ENCODE results near the gene RFNG.

Gene RFNG

DNA sequence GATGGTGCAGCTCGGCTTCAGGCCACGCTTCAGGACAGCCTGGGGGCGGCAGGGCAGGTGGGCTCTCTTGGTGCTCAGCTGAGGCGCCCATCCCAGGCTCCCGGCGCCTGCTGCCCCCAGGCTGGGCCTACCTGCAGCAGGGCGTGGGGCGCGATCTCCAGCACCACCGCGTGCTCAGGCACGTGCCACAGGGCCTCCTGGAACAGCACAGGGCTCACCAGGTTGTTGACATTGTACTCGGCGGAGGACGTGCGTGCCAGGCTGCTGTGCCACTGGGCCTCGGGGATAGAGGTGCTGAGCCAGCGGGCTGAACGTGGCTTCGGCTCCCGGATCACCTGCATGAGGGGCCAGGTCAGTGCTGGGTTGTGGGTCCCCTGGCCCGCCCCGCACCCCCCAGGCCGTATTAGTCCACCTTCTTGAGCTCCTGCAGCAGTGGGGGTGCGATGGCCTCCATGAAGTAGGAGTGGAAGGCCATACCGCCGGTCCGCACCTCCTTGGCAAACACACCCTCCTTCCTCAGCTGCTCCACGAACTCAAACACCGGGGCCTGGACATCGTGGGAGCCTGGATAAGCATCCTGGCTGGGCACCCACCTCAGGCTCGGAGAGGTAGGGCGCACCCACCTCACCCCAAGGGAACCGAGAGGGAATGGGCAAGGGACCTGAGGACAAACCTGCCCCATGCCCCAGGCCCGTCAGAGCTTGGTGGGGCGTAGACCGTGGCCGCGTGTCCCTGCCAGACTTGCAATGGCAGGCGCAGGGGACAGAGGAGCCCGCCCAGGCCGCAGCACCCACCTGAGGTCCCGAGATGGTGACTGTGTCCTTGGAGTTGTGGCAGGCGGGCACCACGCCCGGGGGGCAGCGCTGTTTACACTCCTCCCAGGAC, 37.5 kb upstream of the RFNG start:
- DNase-seq: no peak

DNA sequence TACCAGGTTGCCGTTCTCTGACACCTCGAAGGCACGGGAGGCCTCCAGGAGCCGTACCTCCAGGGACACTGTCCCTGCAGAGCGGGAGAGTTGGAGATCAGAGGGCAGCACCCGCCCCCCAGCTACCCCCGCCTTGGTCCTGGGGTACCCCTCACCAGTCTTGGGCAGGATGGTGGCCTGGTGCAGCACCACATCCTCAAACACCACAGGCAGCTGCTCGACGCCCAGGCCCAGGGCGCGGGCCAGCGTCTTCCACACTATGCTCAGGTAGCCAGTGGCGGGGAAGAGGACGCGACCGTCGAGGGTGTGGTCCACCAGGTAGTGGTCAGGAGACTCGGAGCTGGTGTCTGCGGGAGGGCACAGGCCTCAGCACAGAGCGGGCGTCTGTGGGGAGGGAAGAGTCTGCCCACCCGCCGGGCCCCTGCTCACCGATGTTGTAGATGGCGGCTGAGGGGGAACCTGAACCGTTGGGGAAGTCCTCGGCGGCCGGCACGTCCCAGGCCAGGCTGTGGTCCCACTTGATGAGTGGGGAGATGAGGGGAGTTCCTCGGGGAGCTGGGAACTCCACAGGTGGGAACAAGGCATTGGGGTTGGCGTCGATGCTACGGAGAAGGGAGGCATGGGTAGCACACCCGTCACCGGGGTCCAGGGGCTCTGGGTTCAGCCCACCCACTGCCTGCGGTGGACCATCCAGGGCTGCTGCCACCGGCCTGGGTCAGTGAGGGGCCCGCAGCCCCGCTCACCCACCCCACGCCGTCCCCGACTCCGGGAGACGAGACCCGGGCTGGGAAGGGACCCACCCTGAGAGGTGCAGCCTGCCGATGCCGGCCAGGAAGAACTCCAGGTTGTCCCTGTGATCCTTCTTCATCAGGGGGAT, 36.6 kb upstream of the RFNG start:
- DNase-seq: no peak

DNA sequence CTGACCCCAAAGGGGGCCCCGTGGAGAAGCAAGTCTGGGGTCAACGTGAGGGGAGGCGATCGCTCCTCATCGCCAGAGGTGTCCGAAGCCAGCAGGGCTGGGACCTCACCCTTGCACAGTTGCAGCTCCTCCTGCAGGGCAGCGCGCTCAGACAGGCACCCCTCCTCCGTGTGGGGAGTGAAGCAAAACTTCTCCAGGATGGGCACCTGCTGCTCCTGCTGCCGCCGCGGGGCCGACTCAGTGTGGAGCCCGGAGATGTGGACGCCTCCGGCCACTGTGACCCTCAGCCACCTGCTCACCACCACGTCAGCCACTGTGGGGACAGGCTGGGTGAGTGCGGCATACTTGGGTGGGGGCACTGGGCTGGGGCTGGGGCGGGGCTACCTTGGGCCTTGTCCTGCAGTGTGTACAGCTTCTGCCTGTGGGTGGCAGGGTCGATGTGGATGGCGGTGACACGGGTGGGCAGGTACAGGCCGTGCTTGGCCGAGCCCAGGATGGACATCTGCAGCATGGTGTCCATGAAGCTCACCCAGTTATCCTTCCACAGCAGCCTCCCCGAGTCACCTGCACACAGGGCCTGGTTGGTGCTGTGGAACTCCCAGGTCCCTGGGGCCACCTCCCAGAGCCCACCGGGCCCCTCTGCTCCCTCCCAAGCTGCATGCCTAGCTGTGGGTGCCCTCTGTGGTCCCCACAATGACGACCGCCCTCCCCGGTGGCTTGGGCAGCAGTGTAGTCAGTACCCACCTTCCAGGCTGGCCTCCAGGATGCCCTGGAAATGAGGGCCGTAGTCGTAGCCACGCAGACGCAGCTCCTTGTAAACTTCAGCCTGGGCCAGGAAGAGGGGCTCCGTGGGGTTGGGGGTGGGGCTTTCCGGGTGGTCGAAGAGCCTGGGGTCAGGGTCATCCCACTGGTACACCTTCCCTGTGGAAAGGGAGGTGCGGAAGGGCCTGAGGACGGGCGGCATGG, 35.6 kb upstream of the RFNG start:
- DNase-seq: no peak

DNA sequence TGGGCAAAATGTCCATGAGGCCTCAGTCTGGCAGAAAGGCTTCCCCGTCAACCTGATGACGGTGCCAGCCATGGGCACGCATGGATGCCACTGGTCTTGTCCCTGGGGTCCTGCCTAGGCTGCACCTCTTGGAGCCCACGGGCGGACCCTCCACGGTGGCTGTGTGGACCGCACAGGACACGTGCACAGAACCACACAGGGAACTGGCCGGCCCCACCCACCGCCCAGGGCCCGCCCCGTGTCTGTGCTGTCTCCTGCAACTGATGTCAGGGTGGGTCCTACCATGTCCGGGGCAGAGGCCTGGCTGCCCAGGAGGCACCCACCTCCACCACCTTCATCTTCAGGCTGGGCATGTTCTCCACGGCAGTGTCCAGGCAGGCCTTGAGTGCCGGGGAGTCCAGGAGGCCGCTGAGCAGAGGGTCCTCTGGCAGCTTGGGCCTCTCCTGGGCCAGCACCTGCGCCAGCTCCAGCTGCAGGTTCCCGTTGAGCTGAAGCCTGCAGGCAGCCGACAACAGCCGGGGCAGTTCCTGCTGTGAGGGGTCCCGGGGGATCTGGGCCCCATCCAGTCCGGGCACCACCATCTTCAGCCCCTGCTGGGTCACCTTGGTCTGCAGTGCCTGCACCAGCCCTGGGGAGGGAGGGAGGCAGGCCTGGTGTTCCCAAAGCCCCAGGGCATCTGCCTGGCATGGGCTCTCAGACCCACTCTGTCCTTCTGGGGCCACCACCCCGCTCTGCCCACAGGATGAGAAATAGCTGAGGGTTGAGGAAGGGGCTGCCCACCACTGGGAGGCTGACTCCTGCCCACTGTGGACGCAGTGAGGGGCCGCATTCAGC, 34.5 kb upstream of the RFNG start:
- DNase-seq: no peak

DNA sequence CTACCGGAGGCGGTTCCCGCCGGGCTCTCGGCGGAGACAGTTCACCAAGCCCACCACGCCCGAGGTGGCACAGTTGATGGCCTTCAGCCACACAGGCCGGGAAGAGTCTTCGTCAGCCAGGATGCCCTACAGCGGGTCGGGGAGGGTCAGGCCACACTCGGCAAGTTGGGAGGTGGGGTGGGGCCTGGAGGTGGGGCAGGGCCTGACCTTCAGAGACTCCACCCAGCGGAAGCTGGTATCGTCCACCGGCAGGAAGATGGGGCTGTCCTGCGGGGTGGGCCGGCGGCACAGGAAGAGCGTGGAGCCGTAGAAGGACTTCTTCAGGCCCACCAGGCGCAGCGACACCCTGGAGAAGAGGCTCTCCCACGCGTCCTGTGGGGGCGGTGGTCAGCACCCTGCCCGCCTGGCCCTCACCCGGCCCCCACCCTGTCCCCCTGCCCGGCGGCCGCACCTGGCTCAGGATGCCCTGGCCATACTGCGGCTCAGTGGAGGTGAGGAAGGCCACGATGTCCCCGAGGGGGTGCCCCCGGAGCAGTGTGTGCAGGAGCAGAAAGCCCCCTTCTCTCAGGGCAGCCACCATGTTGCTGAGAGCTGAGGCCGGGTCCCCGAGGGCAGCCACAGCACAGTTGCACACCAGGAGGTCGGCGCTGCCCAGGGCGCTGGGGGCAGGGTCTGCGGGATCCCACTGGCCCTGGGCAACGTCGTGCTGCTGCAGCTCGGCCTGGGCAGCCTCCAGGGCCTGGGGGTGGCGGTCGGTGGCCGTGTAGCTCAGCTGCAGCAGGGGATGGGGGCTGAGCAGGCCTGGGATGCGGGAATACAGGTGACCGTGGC, 33.6 kb upstream of the RFNG start:
- DNase-seq: no peak

DNA sequence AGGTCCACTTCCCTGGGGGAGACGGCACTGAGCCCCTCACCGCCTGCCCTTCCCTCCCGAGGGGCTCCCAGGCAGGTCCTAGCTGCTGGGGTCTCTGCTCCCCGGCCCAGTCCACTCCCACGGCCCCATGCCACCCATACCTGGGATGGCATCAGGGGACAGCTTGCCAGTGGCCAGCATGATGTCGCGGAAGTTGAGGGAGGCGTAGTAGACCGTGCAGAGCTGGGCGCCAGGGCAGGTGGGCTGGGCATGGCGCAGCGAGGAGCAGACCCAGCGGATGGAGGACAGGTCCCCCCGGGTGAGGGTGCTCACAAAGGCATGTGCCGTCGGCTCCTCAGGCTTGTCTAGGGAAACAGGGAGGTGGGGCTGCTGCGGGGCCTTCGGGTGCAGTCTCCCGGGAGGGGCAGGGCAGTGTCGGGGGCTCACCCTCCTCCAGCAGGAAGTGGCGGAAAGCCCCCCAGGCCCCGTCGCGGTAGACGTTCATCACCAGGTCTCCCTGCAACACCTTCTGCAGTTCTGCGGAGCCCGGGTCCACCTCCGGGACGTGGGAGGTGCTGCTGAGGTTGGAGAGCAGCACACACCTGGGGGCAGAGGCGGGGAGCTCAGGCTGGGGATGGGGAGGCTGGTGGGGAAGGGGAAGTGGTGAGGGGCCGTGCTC, 32.9 kb upstream of the RFNG start:
- DNase-seq: no peak

DNA sequence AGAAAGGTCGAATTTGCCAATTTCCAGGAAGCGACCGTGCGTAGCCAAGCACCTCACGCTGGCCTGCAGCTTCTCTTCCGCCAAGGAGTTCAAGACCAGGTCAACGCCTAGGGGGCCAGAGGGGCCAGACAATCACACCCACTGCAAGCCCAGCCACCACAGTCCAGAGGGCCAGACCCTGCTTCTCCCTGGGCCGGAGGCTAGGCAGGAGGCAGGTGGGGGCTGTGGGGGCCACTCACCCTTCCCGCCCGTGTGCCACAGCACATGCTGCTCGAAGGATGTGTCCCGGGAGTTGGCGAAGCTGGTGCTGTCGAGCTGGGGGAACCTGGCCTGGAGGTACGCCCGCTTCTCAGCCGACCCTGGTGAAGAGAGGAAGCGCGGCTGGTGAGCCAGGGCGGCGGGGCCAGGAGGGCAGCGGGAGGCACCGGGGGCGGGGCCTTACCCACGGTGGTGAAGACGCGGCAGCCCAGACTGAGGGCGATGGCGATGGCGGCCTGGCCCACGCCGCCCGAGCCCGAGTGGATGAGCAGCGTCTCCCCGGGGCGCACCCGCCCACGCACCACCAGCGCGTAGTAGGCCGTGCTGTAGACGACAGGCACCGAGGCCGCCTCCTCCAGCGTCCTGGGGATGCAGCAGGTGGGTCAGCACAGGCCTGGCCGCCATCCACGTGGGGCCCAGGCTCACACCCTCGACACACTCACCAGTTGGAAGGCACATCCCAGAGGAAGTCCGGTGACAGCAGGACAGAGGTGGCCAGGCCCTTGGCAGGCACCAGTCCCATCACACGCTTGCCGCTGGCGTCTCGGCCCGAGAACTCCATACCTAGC, 32.1 kb upstream of the RFNG start:
- no peak for DNase-seq

DNA sequence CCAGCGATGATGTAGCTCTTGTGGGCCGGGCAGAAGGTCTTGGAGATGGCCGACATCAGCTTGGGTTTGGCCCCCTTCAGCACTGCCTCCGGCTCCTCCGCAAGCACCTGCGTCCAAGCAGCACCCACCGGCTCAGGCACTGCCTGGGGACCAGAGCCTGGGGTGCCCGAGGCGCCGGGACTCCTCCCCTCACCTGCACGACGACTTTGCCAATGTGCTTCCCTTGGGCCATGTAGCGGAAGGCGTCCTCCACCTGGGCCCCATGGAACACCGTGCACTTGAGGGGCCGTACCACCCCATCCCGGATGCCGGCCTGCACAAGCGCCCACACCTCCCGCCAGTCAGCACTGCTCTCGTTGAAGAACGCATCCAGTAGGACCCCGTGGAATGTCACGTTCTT, 31.4 kb upstream of the RFNG start:
- no peak for DNase-seq

DNA sequence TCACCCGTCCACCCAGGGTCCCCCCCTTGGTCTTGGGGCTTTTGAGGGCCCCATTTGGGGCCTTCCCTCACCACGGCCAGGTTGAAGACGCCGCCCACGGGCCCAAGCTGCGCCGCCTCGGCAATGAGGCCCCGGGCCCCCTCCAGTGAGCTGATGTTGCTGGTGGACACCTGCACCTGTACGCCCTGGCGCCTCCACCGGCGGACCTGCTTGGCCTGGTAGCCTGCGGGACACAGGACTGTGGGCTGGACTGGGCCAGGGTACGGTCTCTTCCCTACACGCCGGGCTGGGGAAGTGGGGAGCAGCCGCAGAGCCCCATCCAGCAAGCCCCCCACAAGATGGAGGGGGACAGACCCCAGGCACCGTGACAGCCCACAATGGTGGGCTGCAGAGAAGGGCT, 30.8 kb upstream of the RFNG start:
- DNase-seq: no peak

DNA sequence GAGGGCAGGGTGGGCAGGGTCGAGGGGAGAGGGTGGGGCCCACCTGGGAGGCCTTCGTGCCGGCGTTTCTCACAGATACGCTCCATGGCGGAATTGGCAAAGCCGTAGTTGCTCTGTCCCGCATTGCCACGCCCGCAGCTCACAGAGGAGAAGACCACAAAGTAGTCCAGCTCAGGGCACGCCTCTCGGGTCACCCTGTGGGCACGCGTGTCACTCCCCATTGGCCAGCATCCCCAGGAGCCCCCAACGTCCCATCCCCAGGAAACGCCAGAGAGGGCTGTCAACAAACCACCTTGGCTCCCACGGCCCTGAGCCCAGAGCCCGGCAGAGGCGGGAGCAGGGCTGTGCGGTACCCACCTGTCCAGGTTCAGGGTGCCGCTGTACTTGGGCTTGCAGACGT, 30.4 kb upstream of the RFNG start:
- DNase-seq: no peak

DNA sequence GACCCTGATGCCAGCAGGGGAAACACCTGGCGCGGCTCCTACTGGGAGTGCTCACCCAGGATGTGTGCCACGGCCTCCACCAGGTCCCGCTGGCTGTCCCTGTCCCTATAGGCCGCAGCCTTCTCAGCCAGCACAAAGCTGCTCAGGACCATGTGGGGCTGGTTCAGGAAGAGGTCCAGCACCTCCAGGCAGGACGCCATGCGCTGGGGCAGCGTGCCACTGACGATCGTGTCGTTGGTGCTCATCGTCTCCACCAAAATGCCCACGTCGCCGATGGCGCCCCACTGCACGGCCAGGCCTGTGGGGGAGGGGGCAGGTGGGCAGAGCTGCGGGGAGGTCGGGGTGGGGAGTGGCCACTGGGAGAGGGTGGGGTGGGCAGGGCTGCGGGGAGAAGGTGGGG, 29.9 kb upstream of the RFNG start:
- no peak for DNase-seq

DNA sequence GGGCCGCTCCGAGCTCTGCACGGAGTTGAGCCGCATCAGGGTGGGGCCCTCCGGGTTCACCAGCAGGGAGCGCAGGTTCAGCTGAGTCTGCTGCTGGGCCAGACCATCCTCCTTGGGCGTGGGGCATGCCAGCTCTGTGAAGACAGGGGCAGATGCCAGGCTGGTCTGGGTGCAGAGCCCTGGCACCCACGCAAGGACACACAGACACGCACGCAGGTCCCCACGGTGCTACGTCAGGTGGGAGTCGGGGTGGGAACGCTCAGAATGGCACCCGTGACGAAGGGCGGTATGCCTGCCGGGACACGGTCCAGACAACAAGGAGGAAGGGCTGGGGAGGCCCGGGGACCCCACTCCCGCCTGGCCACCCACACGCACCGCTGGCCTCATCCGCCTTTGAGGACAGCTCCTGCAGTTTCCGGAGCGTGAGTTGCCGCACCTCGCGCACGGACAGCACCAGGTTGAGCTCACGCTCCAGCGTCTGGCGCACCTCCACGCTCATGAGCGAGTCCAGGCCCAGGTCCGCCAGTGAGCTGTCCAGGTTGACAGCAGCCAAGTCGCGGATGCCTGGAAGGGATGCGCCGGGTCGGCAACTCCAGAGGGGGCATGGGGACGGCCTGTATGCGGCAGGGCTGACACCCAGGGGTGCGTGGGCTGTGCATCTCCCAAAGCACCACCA, 29.3 kb upstream of the RFNG start:
- no peak for DNase-seq

DNA sequence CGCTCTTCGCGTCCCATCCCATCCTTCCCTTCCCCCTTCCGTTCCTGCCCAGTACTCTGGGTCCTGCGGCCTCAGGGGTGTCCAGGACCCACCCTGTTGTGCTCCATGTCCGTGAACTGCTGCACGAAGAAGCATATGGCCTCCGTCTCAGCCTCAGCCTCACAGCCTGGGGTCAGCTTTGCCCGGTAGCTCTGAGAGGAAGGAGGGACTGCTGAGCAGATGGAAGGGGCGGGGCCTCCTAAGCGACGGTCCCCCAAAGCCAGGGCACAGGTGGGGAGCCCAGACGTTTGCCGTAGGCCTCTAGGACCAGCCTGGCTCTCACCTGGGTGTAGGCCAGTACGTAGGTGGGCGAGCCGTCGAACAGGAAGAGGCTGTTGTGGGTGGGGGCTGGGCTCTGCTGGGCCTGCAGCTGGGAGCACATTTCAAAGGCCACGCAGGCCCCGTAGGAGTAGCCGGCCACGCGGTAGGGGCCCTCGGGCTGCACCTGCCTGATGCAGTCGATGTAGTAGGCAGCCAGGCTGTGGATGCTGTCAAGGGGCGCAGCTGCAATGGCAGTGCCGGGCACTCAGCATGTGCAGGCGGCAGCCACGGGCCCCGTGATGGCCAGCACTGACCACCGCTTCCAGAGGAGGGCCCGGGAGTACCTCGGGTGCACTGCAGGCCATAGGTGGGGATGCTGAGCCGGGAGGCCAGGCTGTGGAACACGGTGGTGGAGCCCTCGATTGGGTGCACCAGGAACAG, 28.6 kb upstream of the RFNG start:
- no peak for DNase-seq

DNA sequence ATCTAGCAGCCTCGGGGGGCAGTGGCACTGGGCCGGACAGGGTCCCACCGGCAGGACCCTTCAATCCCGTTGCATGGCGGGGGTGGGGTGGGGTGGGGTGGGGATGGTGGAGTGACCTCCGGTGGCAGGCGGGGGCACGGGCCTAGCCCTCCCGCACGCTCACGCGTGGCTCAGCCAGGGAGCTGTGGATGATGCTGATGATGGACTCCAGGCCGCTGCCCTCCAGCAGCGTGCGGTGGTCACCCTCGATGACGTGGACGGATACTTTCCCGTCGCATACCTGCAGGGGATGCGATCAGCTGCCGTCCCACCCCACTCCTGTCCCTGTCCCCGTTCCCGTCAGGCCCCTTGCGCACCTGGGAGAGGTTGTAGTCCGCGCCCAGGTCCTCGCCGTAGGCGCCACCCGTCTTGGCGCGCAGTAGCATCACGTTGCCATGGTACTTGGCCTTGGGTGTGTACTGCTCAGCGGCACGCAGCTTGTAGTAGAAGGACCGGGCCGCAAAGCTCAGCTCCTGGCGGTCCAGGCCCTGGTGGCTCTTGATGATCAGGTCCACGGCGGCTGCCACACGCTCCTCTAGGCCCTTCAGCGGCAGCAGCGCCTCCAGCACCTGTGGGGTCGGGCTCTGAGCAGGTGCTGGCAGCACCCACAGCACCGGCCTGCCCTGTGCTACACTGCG, 27.5 kb upstream of the RFNG start:
- no peak for DNase-seq

DNA sequence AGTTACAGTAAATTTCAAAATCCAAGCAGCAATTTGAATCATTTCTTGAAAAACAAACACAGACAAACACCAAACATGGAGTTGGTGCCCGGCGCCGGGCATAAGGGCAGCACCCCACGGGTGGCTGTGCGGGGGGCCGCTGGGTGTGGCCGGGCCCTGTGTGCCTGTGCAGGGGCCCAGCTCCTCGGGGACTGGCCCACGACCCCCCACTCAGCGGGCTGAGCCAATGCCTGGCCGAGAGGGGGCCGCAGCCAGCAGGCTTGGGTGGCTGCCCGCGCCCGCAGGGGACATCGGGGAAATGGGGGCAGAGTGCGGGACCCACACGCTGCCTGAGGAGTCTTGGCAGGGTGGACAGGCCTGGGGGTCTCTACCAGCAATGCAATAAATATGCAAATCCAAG, 26.8 kb upstream of the RFNG start:
- DNase-seq: no peak

DNA sequence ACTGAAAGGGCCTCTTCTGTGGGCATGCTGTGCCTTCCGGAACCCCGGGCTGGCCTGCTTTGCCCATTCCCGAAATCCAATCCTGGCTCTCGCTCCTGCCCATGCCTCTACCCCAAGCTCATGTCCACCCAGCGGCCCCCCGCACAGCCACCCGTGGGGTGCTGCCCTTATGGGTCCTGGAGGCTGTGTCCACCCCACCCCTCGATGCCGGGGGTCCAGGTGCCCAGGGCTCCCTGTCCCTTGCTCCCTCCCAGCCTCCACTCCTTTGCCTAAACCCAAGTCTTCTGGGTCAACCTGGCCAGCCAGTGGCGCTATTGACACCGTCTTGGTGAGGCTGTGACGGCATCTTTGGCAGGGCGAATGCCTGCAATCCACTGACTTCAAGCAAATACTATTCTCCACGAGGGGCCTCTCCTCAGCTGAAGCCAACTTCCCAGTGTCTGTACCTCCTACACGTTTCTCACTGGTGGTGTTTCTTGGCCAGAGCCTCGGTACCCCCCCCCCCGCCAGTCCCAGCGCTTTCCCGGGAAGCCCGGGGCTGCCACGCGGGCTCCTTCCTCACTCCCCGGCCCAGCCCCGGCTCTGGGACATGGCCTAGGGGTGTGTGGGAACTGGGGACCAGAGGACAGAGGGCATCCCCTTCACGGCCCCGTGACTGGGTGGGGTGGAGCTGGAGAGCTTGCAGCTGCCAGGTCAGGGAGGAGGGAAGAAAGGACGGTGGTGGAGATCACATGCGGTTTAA, 26.2 kb upstream of the RFNG start:
- no peak for DNase-seq
